ENCODE results near the gene BUB3.

BUB3 gene

DNA sequence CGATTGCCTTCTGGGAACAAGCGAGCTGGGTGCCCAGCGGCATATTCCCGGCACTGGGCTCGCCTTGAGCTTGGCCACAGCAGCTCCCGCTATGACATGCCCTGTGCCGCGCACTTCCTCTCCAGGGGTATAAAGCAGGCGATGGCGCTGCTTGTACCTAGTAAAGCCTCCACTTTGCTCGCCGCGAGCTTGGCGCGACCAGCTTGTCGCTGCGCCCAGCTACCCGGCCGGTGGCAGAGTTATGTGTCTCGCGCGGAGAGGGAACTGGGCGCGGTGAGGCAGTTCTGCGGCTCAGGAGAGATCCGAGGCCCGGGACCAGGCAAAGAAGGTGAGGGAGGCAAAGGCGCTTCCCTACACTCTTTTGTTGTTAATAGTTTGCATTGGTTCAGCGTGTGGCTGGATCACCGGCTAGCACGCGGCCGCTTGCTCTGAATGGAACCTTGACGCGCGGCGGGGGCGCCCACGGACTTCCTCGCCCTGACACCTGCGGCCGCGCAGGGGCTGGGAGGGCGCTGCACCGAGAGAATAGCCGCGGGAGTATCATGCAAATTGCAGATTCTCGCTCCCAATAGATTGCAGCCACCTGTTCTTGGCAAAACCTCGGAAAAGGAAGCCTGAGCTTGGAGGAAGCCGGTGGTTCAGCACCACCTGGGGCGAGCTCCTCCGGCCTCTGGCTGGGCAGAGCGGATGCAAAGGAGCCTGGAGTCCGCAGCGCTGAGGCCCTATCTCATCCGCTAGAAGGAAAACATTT lies 3.0 kb upstream of the BUB3 start:
- DNase-seq (ENCODE audit: low read depth, low spot score), result no peak
- CTCF ChIA-PET, result interaction anchor here (4.6 kb wide), 1 partner anchor 18 kb away, joined by 27 read pairs; no protein-coding TSS in a partner anchor
- no peak for TF ChIP-seq CTCF (IDR thresholded peaks at IDR 0.05; ENCODE audit: insufficient read depth, low read length, missing control alignments)
- H3K4me3 ChIP-seq (ENCODE audit: low read depth, low read length), result no peak overlapping the region
- POLR2A ChIA-PET, result no interaction called here

DNA sequence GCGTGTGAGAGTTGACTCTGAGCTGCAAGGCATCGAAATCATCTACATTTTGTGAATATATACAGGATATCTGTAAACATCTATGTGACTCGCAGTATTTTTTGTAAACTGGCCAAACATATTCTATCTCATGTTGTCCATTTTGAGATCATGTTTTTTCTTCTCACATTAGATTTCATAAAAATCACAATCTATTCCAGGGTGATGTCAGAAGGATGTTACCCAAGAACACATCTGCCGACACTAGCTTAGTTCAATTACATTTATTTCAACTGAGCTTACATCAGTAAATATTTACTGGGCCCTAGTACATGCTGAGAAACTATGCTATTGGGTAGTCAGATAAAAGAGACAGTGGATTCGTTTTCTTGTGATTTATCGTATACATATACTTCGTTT lies 2.5 kb upstream of the BUB3 start:
- POLR2A ChIA-PET, result no interaction called here
- DNase-seq (ENCODE audit: low read depth, low spot score), result no peak
- H3K4me3 ChIP-seq (ENCODE audit: low read depth, low read length), result no peak overlapping the region
- TF ChIP-seq CTCF (IDR thresholded peaks at IDR 0.05; ENCODE audit: insufficient read depth, low read length, missing control alignments), result no peak
- CTCF ChIA-PET, result interaction anchor here (1.6 to 4.6 kb wide), 2 partner anchors 15 to 19 kb away, joined by 3 to 27 read pairs; no protein-coding TSS in a partner anchor

GRCh38 chr10:123153486-123154091 lies 613 bp upstream of the BUB3 start:
- CTCF ChIA-PET, result interaction anchor here (0.8 to 2.5 kb wide), 6 partner anchors 9 to 146 kb away, joined by 3 to 13 read pairs (median 6); no protein-coding TSS in a partner anchor
- POLR2A ChIA-PET, result interaction anchor here (0.6 to 1.2 kb wide), 4 partner anchors 17 to 1266 kb away, joined by 3 to 4 read pairs (median 3); partner anchors contain the start of gene ATE1
- TF ChIP-seq CTCF (IDR thresholded peaks at IDR 0.05; ENCODE audit: insufficient read depth, low read length, missing control alignments), result no peak
- DNase-seq (ENCODE audit: low read depth, low spot score), result no peak
- H3K4me3 ChIP-seq (ENCODE audit: low read depth, low read length), result no peak overlapping the region

DNA sequence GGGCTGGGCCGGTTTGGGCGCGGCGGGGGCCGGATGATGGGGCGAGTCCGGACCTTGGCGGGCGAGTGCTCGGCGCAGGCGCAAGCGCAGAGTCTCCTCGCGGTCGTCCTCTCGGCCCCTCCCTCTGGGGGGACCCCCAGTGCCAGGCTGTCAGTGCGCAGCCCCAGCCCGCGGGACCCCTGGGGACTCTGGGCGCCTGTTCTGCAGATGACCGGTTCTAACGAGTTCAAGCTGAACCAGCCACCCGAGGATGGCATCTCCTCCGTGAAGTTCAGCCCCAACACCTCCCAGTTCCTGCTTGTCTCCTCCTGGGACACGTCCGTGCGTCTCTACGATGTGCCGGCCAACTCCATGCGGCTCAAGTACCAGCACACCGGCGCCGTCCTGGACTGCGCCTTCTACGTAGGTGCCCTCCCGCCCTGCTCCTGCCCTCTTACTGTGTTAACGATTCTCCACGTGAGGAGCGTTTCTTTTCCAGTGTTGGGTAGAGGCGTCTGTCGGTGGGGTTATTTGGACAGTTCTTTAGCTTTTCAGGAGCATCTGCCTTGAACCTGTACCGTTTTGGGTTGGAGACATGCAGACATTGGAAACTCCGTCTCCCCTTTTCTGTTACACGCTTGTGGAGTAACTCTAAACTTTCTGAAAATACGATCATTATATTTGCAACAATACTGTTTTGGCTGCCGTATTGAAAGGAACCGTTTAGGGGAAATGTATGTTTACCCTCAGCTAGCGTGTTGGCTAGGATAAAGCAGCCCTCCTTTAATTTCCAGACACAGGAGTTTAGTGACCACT lies 706 bp downstream of the BUB3 start:
- peak overlapping the region; percentile 97 for H3K4me3 ChIP-seq (ENCODE audit: low read depth, low read length)
- no peak for DNase-seq (ENCODE audit: low read depth, low spot score)
- CTCF ChIA-PET, result interaction anchor here (0.9 to 2.5 kb wide), 4 partner anchors 9 to 147 kb away, joined by 3 to 13 read pairs (median 6); no protein-coding TSS in a partner anchor
- POLR2A ChIA-PET, result interaction anchor here (1.0 kb wide), 1 partner anchor 15 kb away, joined by 4 read pairs; no protein-coding TSS in a partner anchor
- no peak for TF ChIP-seq CTCF (IDR thresholded peaks at IDR 0.05; ENCODE audit: insufficient read depth, low read length, missing control alignments)

DNA sequence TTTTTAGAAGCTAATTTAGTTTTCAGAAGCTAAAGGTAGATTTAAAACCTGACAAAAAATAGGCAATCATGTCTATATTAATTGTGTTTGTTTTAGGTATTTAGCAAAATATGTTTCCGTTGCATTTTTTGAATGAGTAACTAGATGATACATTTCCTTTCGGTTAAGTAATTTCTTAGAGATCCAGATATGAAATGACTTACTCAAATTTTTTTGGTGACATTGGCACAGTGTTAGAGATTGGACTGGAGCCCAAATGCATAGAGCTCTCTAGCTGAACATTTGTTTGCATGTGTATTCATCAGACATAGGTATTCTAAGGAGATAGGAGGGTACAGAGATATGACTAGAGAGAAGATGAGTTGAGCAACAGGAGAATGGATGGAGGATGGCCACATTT lies 1.9 kb downstream of the BUB3 start:
- POLR2A ChIA-PET, result interaction anchor here (0.7 kb wide), 1 partner anchor 192 kb away, joined by 3 read pairs; no protein-coding TSS in a partner anchor
- TF ChIP-seq CTCF (IDR thresholded peaks at IDR 0.05; ENCODE audit: insufficient read depth, low read length, missing control alignments), result no peak
- H3K4me3 ChIP-seq (ENCODE audit: low read depth, low read length), result no peak overlapping the region
- no peak for DNase-seq (ENCODE audit: low read depth, low spot score)
- CTCF ChIA-PET, result interaction anchor here (0.8 kb wide), 1 partner anchor 23 kb away, joined by 3 read pairs; no protein-coding TSS in a partner anchor

Data from AG04449 (cell line).